Endometrial microvascular endothelial cells (primary cell): Measurements from ENCODE around the gene ACTA1. TPM values are rescaled to one million over a fixed set of nuclear protein-coding genes. Genes with fewer than 3 reads are reported as not detected.

Experiments
- in situ Hi-C: cut with HindIII; loops from 2 replicates; pipeline ENCODE4 v1.10.0; 2017; ENCODE audit warnings: low sequenced_read_pairs, low pct_unique_long_range_greater_than_20kb; ENCODE audit errors: inconsistent ontology term
- total RNA-seq: library from RNA; depleted of rRNA; stranded (reverse); fragments of >200 nt; gene quantifications from one replicate; pipeline ENCODE4 v1.2.3, GENCODE V29; 2015; ENCODE audit errors: inconsistent ontology term

The ACTA1 gene
- total RNA-seq, 1 donor from 2014 or later = not detected

DNA sequence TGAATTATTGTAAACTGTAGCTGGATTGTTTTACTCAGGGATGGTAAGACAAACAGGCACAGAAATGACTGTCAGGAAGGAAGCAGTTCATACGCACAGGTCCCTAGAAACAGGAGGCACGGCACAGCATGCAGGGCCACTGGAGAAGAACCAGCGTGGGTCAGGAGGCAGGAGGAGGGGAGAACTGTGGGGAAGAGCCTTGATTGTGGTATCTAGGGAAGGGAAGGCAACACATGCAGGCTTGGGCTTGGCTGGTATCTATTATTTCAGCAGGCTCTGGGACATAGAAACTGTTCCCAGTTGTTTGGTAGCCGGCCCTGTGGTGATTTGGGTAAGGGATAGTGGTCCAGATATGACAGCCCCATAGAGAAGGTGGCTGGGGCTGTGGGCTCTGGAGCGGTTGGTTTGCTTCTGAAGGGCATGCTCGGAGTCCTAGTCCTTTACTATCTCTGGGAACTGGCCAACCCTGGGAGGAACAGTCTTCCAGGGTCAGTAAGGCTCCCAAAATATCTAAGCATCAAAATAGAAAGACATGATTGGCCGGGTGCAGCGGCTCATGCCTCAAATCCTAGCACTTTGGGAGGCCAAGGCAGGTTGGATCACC is 47.9 kb downstream of the ACTA1 start:
- in situ Hi-C loops = no loop called here

DNA sequence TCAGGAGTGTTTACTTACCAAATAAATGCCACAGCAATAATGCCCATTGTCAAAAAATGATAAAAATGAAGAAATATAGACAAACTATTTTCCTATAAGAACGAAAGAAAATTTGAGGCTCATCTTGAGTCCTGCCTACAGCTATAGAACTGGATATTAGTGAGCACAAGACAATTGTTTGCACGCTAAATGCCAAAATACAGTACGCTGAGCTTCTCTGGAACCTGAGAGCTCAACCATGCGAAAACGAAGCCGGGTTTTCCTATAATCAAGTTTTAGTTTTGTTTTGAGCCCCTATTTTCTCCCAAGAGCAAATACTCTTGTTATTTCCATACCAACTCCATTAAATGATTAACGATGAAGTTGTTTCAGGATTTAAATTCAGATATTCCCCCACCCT is 49.1 kb downstream of the ACTA1 start:
- in situ Hi-C loops = no loop called here

DNA sequence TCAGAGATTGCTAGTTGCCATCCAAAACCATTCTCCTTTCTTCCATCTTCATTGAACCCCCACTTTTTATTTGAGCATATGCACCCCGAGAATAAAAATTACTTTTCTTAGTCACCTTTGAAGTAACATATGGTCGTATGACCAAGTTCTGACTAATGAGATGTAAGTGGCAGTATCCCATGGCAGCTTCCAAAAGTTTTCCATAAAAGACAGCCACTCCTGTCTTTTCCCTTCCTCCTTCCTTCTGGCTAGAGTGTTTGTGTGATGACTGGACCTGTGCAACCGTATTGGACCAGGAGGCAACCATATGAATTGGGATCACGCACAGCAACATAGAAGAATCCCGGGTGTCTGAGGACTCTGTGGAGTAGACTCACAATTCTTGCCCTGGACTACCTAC is 49.9 kb downstream of the ACTA1 start:
- in situ Hi-C loops = no loop called here

DNA sequence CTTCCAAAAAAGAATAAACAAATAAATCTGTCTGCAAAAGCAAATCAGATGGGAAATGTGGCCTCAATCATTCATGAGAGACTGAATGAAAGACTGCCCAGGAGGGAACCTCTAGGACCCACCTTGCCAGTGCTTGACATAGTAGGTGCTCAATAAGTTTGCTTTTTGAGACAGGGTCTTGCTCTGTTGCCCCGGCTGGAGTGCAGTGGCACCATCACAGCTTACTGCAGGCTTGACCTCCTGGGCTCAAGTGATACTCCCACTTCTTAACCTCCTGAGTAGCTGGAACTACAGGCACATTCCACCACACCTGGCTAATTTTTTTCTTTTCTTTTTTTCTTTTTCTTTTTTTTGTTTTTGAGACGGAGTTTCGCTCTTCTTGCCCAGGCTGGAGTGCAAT is 50.7 kb downstream of the ACTA1 start:
- in situ Hi-C loops = no loop called here

Other genes with a start within 250 kb of the ACTA1 start
- gene RAB4A, start 163.0 kb downstream of the ACTA1 start, total RNA-seq = 18.2 TPM
- 7.6 TPM for gene CCSAP, start 91.0 kb downstream of the ACTA1 start, total RNA-seq
- 39.8 TPM for gene NUP133, start 74.2 kb upstream of the ACTA1 start, total RNA-seq
- 32.7 TPM for gene ABCB10, start 124.6 kb upstream of the ACTA1 start, total RNA-seq
- 23.2 TPM for gene TAF5L, start 192.0 kb upstream of the ACTA1 start, total RNA-seq
- gene URB2, start 192.2 kb upstream of the ACTA1 start, total RNA-seq = 20.1 TPM